ENCODE results near the gene MOSPD3.

GRCh38 chr7:100641860-100642533 is 29.7 kb downstream of the MOSPD3 start:
- TF ChIP-seq CTCF (conservative IDR thresholded peaks at IDR 0.05; ENCODE audit: low read depth, low read length) (no peak), EZH2 (IDR thresholded peaks at IDR 0.05; ENCODE audit: low read length, unreplicated experiment) (no peak), EZH2phosphoT487 (IDR thresholded peaks at IDR 0.05; ENCODE audit: borderline replicate concordance, low read length) (no peak)
